ENCODE measurements around the gene SHB.

DNA sequence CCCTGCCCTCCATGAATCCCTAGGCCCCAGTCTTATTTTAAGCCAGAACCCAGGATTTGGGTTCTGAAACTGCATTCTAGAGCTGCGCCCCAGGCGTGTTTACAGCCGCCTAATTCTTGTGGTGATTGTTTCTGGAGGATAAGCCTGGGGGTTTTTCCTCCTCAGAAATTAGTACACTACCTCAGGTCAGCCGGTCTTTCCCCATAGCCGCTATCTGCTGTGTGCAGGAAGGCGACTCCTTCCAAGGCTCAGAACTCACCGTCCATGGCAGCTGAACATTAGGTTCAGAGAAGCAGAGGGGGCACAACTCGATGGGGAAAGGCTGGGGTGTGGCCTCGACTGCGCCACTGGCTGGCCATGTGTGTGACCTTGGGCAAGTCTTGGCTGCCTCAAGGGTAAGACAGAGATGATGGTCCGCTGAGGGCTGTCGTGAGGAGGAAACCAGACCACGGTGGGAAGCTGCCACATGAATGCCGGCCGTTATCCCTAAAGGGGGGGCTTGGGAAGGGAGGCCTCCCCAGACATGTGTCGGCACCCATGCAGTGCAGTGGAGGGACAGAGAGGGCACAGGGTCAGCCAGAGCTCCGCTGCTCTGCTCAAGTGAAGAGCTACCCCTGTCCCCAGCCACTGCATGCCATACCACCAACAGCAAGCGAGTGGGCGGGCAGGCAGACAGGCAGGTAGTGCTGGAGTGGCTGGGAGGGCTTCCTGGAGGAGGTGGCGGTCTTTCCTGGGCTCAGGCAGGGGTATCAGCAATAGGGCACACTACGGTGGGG, 28.9 kb downstream of the SHB start:
- TF ChIP-seq, protein P1, sequence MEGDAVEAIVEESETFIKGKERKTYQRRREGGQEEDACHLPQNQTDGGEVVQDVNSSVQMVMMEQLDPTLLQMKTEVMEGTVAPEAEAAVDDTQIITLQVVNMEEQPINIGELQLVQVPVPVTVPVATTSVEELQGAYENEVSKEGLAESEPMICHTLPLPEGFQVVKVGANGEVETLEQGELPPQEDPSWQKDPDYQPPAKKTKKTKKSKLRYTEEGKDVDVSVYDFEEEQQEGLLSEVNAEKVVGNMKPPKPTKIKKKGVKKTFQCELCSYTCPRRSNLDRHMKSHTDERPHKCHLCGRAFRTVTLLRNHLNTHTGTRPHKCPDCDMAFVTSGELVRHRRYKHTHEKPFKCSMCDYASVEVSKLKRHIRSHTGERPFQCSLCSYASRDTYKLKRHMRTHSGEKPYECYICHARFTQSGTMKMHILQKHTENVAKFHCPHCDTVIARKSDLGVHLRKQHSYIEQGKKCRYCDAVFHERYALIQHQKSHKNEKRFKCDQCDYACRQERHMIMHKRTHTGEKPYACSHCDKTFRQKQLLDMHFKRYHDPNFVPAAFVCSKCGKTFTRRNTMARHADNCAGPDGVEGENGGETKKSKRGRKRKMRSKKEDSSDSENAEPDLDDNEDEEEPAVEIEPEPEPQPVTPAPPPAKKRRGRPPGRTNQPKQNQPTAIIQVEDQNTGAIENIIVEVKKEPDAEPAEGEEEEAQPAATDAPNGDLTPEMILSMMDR (IDR thresholded peaks at IDR 0.05): no peak
- TF ChIP-seq POLR2AphosphoS5 (IDR thresholded peaks at IDR 0.05): no peak

Measured in prostate gland (tissue), 2 donors.